H1 (cell line): Measurements from ENCODE around the gene ZNF775.

Source experiments
- HDAC6 ChIP-seq: IDR thresholded peaks from one replicate; pipeline ENCODE4 v1.7.1; 2012; ENCODE audit warnings: low read depth, mild to moderate bottlenecking, inconsistent platforms, low read length, moderate library complexity
- POLR2A ChIP-seq, 2 experiments: IDR thresholded peaks; 1 replicate in 1 of 2; 2 replicates in 1 of 2; pipeline ENCODE4 v1.6.1; 2011; ENCODE audit warnings: low read depth in 2 of 2, low read length in 2 of 2, mild to moderate bottlenecking in 2 of 2; ENCODE audit errors: control extremely low read depth in 1 of 2
- RFX5 ChIP-seq: IDR thresholded peaks from 2 replicates; pipeline ENCODE4 v1.6.1; 2011; ENCODE audit warnings: low read depth, low read length, improper control_type of control experiment, borderline replicate concordance
- ZNF274 ChIP-seq: IDR thresholded peaks from 2 replicates; pipeline ENCODE4 v1.7.0; 2012; ENCODE audit warnings: low read length, borderline replicate concordance; ENCODE audit errors: extremely low read depth

- TF ChIP-seq ZNF274 (no peak), POLR2A (IDR thresholded peaks at IDR 0.05; ENCODE audit: control extremely low read depth in 1 of 2, low read depth in 2 of 2, low read length in 2 of 2) (no peak), HDAC6 (no peak), RFX5 (no peak)
Measured at GRCh38 chr7:150374026-150374425, 5.1 kb upstream of the ZNF775 start.
